Activated B cell treated with CpG ODN at 0.5 μM for 24 hours (primary cell): Measurements from ENCODE around the gene ADCK1. TPM values are rescaled to one million over a fixed set of nuclear protein-coding genes. Genes with fewer than 3 reads are reported as not detected.

Source experiments
- ATAC-seq: fragments of 200-7000 bp; cut with Tn5 transposase; one replicate; pipeline ENCODE4 v1.10.0; 2021; ENCODE audit warnings: low read depth, mild to moderate bottlenecking, moderate library complexity
- CTCF ChIA-PET: fragments of 350-600 bp; sonication (Branson Sonifier 250); formaldehyde crosslinking; loops from one replicate; lab custom pipeline; 2021; ENCODE audit warnings: antibody characterized with exemption; lab: Charles Lee
- POLR2A ChIA-PET: fragments of 350-600 bp; sonication (Branson Sonifier 250); formaldehyde crosslinking; loops from one replicate; lab custom pipeline; 2021; ENCODE audit warnings: antibody characterized with exemption; lab: Charles Lee
- DNase-seq: peaks from one replicate; pipeline ENCODE4 v3.0.0; 2022
- H3K27ac Mint-ChIP-seq: one replicate; pipeline ENCODE4 v1.8.0; 2020; ENCODE audit warnings: mixed read lengths
- H3K27me3 Mint-ChIP-seq: one replicate; pipeline ENCODE4 v1.8.0; 2021; ENCODE audit warnings: mixed read lengths
- H3K36me3 Mint-ChIP-seq: one replicate; pipeline ENCODE4 v1.8.0; 2021; ENCODE audit warnings: low read depth, mixed read lengths
- H3K4me1 Mint-ChIP-seq: one replicate; pipeline ENCODE4 v1.8.0; 2021; ENCODE audit warnings: mixed read lengths
- H3K4me3 Mint-ChIP-seq: one replicate; pipeline ENCODE4 v1.8.0; 2020; ENCODE audit warnings: mild to moderate bottlenecking, mixed read lengths
- H3K9me3 Mint-ChIP-seq: one replicate; pipeline ENCODE4 v1.8.0; 2020; ENCODE audit warnings: mixed read lengths
- CTCF ChIP-seq: fragments of 200-600 bp; IDR thresholded peaks from one replicate; pipeline ENCODE4 v1.8.0; 2022; ENCODE audit warnings: antibody characterized with exemption, mild to moderate bottlenecking
- intact Hi-C: fragments of 100-400 bp; cut with micrococcal nuclease; formaldehyde crosslinking; loops from one replicate; pipeline ENCODE4 v1.15.1; 2024
- total RNA-seq: library from RNA; stranded (reverse); gene quantifications from 2 replicates; pipeline ENCODE4 v1.2.3, GENCODE V29; 2022

The ADCK1 gene
- total RNA-seq, 1 donor from 2014 or later = 8.6 TPM

- Mint-ChIP-seq H3K4me1 (no peaks in the 10 kb centered on the region), H3K9me3 (peaks cover 11% of the 10 kb centered on the region), H3K4me3 (no peak overlapping the region), H3K36me3 (peaks cover 20% of the 10 kb centered on the region), H3K27ac (no peak overlapping the region), H3K27me3 (no peaks in the 10 kb centered on the region)
- DNase-seq (no peak), ATAC-seq (no peak)
- ChIA-PET POLR2A (no interaction called here), CTCF (interaction anchor here (1.3 kb wide), 1 partner anchor 9 kb away, joined by 3 read pairs; no protein-coding TSS in a partner anchor)
- no peak for TF ChIP-seq CTCF
- intact Hi-C loops = no loop called here
These were observed 68.8 kb downstream of the ADCK1 start for GRCh38 chr14:77868552-77869285.

GRCh38 chr14:77869340-77869739, 69.4 kb downstream of the ADCK1 start:
- Mint-ChIP-seq H3K4me1 (no peaks in the 10 kb centered on the region), H3K9me3 (peaks cover 13% of the 10 kb centered on the region), H3K4me3 (no peak overlapping the region), H3K27me3 (no peaks in the 10 kb centered on the region), H3K27ac (no peak overlapping the region), H3K36me3 (peaks cover 25% of the 10 kb centered on the region)
- intact Hi-C loops = no loop called here
- ATAC-seq (no peak), DNase-seq (no peak)
- POLR2A ChIA-PET = no interaction called here
- TF ChIP-seq CTCF = no peak
- CTCF ChIA-PET = interaction anchor here (1.3 kb wide), 1 partner anchor 10 kb away, joined by 3 read pairs; no protein-coding TSS in a partner anchor

DNA sequence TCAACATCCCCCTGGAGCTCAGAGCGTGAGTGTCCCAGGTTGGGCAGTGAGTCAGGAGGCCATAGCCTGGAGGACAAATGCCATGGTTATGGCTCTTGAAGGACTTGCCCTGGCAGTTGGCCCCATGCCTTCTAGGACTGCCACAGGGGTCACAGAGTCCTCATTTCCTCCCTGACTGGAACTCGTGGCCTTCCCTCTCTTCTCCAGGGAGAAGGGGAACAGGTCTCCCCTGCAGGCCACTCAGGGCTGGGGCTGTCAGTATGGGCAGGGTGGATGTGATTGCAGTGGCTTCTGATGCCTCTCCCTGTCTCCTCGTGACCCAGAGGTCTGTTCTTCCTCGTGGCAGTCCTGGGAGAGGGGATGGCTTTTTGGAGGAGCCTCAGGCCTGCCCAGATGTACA, 70.7 kb downstream of the ADCK1 start:
- Mint-ChIP-seq H3K4me1 (no peaks in the 10 kb centered on the region), H3K4me3 (no peak overlapping the region), H3K27me3 (no peaks in the 10 kb centered on the region), H3K27ac (no peak overlapping the region), H3K36me3 (peaks cover 26% of the 10 kb centered on the region), H3K9me3 (peaks cover 9% of the 10 kb centered on the region)
- ChIA-PET POLR2A (no interaction called here), CTCF (no interaction called here)
- intact Hi-C loops = no loop called here
- TF ChIP-seq CTCF = no peak
- DNase-seq = no peak
- no peak for ATAC-seq

DNA sequence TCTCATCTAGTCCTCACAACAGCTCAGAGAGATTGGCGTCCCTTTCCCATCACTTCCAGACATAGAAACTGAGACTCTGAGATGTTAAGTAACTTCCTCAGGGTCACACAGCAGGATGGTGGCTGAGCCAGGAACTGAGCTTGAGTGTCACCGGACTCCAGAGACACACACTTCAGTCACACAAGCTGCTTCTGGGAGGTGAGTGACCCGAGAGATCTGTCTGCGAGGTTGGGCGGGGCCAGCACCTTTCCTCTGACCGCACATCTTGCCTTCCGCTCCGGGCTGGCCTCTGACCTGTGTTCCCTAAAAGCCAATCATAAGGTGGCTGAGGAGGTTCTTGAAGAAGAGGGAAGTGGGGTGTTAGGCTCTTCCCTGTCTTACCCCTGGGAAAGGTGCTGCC, 72.2 kb downstream of the ADCK1 start:
- no peak overlapping the region for H3K4me3 Mint-ChIP-seq
- no peaks in the 10 kb centered on the region for H3K4me1 Mint-ChIP-seq
- intact Hi-C loops = no loop called here
- no peaks in the 10 kb centered on the region for H3K27me3 Mint-ChIP-seq
- no peak for ATAC-seq
- H3K9me3 Mint-ChIP-seq = peaks cover 7% of the 10 kb centered on the region
- peaks cover 27% of the 10 kb centered on the region for H3K36me3 Mint-ChIP-seq
- no peak overlapping the region for H3K27ac Mint-ChIP-seq
- no peak for DNase-seq
- POLR2A ChIA-PET = no interaction called here
- no peak for TF ChIP-seq CTCF
- CTCF ChIA-PET = no interaction called here

GRCh38 chr14:77872983-77873382, 73.1 kb downstream of the ADCK1 start:
- intact Hi-C loops = no loop called here
- Mint-ChIP-seq H3K27me3 (no peaks in the 10 kb centered on the region), H3K4me1 (no peaks in the 10 kb centered on the region), H3K4me3 (no peak overlapping the region), H3K9me3 (peaks cover 7% of the 10 kb centered on the region), H3K27ac (no peak overlapping the region), H3K36me3 (peaks cover 28% of the 10 kb centered on the region)
- ChIA-PET CTCF (no interaction called here), POLR2A (no interaction called here)
- no peak for DNase-seq
- no peak for ATAC-seq
- TF ChIP-seq CTCF = no peak
